ENCODE data around the gene WDR77.

Gene WDR77

DNA sequence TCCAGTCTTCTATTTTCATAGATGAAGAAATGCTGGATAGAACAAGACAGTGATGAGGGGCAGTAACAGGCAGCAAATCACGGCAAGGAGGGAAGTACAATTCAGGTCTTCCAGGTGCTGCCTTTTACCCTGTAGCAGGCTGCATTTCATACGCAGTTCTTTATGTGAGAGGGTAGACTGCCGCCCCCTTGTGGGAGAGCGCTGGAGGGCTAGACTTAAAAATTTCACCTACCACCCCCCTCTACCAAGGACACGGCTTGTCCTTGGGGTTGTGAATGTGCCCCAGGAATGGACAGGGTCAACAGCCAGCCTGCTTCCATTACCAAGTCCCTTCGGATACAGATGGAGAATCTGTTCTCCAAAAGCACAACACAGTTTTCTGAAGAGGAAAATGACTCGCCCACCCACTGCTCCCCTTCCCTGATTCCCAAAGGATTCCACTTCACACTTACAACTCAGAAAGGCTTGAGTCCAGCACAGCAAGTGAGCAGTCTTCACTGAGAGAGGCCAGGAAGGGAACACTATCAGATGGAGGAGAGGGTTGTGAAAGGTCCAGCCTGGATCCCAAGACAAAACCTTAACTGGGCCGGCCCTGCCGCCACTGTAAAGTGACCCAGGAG lies 7.4 kb downstream of the WDR77 start:
- DNase-seq (ENCODE audit: low read depth in 4 of 4, low spot score in 1 of 4), result peak in 3 of 4 experiments; percentile 22 to 45 (median 30)

DNA sequence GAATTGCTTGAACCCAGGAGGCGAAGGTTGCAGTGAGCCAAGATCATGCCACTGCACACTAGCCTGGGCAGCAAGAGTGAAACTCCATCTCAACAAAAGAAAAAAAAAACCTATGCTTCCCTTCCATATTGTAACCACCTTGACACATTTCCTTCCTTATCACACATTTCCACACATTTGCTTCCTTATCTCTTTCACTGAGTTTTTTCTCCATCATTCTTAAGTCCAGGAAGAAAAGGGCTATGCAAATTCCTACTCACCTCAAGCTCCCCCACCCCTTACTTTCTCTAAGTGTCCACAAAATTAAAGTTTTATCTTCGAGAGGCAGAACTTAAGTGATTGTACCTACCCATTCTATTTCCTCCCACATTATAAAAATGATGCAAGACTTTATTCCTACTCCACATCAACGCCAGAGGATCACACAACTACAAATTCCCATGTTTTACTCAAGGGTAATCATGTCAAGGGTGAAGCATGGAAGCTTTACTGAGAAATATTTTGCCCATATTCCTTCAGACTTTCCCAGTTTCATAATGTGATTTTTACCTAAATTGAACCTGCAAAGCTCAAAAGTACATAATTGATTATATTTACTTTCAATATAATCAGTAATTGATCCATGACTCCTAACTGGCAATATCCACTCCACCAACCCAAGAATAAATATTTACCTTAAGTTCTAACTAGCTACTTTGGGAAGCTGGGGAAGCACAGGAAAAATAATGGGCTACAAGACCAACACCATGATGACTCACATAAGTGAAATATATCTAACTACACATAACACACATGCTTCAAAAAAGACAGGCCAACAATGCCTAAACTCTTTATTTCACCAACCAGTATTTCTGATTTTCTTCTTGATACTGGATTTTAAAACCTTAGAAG lies 9.3 kb downstream of the WDR77 start:
- DNase-seq (ENCODE audit: low read depth in 4 of 4, low spot score in 1 of 4), result no peak

DNA sequence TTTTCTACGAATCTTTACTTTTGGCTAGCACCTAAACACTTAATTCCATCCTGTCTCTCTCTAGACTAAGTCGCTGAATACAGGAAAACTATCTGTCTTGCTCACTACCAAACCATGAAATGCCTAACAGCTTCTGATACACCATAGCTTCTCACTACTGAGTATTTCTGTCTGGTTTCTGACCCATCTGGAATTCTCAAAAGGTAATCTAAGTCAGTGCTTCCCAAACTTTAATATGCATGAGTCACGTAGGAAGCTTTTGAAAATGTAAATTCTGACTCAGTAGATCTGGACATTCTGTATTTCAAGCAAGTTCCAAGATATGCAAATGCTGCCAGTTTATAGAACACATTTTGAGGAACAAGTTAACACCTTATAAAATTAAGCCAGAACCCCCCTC lies 12.3 kb downstream of the WDR77 start:
- DNase-seq (ENCODE audit: low read depth in 4 of 4, low spot score in 1 of 4), result no peak

DNA sequence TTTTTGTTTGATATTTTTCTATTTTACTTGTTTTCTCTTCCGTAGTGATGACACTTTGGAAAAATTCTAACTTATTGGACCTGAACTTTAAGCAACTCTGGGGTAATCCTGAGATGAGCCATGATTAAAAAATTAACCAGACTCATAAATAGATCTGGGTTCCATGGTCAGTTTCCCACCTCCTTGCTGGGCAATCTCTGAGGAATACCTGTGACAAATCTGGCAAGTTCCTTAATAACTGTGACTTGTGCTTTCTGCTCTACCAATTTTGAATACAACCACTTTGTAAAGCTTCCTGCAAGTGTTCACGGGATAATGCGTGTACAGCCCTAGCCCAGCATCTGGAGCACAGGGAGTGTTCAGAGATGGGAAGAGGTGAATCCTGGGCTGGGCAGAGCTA lies 24.8 kb downstream of the WDR77 start:
- no peak for DNase-seq (ENCODE audit: low read depth in 4 of 4, low spot score in 1 of 4)

DNA sequence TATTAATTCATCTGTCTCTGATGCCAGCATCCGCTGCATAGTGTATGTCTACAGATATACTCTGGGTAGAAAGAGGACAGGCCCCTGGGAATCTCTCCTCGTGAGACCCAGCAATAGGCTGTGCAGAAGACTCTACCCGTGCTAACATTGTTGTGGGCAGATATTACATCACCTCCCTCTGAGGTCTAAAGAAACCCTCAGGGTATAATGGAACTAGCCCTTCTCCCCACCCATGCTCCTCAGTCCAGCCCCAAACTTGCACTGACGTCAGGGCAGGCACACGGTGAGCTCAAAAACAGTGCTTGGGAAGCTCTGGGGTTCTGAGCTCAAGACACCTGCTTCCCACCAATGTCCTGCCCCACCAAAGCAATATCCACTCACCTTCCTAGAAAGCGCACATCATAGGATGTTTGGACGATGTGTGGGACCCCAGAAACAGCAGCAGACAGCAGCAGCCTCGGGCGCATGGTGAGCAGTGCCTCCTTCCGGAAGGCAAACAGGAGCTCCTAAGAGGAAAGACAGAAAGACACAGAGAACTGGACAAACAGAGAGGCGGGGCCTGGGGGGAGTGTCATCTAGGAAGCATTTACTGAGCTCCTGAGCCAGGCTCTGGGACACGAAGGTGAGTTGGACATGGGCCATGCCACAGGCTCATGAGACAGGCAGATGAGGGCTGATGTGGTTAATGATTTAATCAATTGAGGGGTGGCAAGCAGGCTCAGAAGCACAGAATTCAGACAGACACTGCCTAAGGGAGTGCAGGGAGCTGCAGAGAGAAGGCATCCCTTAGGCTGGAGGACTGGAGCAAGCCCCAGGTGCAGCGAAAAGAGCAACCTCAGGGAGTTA lies 26.3 kb downstream of the WDR77 start:
- no peak for DNase-seq (ENCODE audit: low read depth in 4 of 4, low spot score in 1 of 4)

DNA sequence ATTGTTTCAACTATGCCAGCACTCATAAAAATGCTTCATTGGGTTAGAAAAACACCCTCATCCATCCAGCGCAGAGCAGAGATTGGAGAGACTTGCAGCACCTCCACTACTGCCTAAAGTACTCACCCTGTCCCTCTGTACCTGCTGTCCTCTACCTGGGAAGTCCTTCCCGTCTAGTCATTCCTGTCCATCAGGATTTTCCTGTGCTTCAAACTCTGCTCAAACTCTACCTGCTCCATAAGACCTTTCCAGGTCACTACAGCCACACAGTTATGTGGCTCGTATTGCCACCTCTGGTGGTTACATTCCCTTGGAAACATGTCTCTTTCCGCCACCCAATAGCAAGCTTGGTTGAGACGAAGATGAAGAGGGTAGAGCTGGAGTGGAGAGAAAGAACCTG lies 28.7 kb downstream of the WDR77 start:
- no peak for DNase-seq (ENCODE audit: low read depth in 4 of 4, low spot score in 1 of 4)

DNA sequence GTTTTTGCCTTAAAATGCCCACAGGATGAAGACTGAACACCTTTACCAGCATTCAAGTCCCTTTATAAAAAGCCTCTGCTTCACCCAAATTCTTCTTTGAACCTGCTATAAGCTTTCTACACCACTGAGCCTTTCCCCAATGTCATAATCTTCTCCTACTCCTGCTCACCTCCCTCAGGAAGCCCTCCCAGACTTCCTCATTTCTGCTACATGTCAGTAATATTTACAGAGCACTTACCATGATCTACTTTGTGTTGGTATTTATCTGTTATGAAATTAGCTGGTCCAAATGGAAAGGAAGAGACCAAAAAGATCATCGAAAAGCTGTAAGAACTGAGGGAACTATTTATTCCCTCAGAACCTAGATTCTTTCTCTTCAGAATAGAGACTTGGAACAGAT lies 30.0 kb downstream of the WDR77 start:
- DNase-seq (ENCODE audit: low read depth in 4 of 4, low spot score in 1 of 4), result no peak

DNA sequence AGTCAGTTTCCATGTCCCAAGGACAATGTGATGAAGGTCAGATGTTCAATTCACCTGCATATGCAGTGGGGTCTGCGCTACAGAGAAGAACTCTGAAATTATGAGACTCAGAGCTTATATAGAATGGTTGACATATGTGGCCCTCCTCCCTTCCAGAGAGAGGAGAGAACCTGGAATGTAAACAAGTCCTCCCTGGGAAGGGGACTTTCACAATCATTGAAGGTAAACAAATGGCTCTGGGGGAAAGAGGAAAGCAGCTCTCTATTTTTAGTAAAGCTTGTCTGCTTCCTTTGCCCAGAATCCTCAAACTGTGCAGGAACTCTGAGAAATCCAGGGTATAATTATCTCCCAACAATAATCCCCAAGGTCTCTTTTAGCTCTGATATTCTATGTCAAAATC lies 31.3 kb downstream of the WDR77 start:
- no peak for DNase-seq (ENCODE audit: low read depth in 4 of 4, low spot score in 1 of 4)

DNA sequence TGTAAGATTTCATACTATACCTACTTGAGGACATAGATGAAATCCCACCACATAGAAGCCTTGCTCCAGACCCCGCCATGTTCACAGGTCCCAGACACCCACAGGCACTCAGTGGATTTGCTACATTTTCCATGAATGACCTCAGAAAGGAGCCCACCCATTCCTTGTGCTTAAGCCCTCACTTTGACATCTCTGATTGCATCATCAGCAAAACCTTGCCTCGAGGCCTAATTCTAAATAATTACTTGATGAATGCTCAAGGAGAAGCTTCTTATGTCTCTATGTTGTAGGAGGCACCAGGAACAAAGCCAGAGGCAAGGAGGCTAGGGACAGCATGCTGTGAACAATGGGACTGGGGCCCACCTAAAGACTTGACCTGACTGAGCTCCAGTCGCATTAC lies 33.6 kb downstream of the WDR77 start:
- no peak for DNase-seq (ENCODE audit: low read depth in 4 of 4, low spot score in 1 of 4)

DNA sequence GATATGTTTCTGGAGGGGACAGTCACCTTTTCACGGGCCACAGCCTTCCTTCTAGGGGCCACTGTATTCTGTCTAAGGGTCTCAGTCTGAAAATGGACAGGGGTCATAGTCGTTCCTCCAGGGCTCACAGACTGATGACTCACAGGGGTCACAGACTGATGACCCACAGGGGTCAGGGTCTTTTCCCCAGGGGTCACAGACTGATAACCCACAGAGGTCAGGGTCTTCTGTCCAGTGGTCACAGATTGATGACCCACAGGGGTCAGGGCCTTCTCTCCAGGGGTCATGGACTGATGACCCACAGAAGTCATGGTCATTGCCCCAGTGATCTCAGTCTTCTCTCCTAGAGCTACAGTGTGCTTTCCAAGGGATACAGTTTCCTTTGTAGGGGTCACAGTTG lies 34.3 kb downstream of the WDR77 start:
- DNase-seq (ENCODE audit: low read depth in 4 of 4, low spot score in 1 of 4), result no peak

DNA sequence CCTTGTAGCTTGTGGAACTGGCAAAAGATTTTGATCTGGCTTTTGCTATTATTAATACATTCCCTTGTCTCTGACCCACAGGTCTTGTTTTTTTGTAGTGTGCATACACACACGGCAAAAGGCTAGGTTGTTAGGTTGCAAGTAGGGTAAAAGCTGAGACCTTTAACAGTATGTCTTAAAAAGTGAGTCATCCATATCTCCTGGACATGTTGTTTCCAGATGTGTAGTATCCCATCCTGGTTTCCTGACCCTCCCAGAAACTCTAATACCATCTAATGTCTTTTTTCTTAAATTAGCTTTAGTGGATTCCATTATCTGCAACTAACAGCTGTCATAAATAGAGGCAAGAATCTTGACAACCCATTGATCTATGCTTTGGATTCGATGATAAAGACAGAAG lies 36.2 kb downstream of the WDR77 start:
- no peak for DNase-seq (ENCODE audit: low read depth in 4 of 4, low spot score in 1 of 4)

DNA sequence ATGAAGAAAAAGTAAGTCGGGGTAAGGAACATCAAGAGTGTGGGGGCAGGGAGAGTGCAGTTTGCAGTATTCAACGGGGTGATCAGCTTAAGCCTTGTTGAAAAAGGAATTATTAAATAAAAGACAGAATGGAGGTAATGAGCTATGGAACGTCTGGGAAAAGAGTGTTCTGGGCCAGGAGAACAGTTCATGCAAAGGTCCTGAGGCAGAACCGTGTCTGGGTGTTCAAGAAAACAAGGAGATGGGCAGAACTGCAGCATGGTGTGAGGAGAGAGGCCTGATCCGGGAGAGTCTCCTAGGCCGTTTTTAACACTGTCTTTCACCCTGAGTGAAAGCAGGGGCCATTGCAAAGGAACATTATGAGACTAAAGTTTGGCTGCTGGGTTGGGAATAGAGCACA lies 41.8 kb downstream of the WDR77 start:
- DNase-seq (ENCODE audit: low read depth in 4 of 4, low spot score in 1 of 4), result no peak

DNA sequence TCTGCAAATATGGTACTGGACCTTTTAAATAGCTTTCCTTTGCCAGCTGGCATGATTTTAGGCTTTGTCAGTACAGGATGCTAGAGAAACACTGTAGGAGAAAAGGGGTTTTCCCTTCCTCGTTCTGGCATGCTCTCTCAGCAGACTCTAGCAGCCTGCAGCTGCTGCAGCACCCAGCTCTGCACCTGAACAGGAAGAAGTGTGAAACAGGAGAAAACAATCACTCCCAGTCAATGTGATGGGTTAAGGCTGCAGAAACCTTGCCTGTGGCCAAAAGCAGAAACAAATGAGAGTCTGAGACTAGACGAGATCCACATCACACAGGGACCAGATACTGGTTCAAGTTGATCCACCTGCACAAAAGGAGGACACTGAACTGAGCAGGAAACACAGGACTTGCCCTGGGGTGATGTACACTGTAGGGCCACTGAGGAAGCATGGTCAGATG lies 42.7 kb downstream of the WDR77 start:
- DNase-seq (ENCODE audit: low read depth in 4 of 4, low spot score in 1 of 4), result peak; percentile 4 to 24 (median 12)

DNA sequence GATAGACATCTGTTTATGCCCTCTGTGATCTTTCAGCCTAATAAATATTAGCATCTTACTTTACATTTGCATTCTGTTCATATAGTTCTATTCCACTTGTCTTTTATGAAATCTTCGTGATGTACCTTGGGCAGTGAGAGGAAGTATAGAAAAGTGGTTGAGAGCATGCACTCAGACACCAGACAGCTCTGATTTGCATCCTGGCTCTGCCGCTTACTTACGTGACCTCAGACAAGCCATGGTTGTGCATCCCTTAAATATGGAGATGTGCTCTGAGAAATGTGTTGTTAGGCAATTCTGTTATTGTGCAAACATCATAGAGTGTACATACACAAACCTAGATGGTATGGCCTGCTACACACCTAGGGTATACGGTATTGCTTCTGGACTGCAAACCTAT lies 44.5 kb downstream of the WDR77 start:
- DNase-seq (ENCODE audit: low read depth in 4 of 4, low spot score in 1 of 4), result no peak

DNA sequence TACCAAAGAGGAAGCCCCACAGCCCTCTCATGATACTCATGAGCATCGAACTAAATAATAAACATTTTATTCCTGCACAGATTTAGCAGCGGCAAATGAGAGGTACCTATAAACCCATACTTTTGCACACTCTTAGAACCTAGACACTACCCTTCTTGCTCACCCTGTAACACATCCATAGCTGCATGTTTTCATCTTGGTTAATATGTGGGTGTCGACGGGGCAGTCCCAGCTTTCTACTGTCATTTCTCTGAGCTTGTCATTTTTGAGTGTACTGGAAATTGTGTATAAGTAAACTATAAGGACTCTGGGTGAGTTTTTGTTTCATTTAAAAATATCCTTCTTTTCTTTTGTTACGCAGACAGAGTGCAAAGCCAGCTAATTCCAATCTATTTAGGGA lies 47.0 kb downstream of the WDR77 start:
- DNase-seq (ENCODE audit: low read depth in 4 of 4, low spot score in 1 of 4), result peak in 1 of 4 experiments; percentile 14

DNA sequence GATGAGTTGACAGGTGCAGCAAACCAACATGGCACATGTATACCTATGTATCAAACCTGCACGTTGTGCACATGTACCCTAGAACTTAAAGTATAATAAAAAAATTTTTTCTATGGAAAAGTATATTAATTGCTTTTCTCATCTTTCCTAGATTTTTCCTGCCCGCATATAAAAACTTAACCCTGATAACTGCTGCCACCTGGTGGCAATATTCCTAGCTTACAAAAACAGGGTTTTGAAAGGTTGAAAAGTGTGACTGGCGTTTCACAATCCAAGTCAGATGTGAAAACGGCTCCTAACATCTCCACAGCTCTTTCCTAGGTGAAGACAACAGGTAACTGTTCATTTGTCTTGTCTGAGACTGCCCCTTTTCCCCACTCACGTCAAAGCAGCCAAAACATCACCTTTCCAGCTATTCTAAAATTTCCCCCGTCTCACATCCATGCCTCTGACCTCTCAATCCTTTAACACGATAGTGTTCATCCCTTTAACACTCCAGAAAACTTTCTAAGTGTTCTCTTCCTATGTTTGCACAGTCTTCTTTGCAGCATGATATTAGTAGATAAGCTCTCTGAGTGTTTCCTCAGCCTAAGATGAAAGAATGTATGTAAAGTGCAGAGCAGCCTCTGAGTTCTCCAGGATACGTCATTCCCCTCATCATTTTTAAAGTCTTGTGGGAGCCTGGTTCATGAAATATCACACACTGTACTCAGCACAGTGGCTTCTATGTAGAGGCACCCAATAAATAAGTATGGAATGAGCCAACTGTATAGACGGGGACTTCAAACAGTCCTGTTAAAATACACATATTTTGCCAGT lies 49.1 kb downstream of the WDR77 start:
- DNase-seq (ENCODE audit: low read depth in 4 of 4, low spot score in 1 of 4), result peak; percentile 11 to 25 (median 13)

DNA sequence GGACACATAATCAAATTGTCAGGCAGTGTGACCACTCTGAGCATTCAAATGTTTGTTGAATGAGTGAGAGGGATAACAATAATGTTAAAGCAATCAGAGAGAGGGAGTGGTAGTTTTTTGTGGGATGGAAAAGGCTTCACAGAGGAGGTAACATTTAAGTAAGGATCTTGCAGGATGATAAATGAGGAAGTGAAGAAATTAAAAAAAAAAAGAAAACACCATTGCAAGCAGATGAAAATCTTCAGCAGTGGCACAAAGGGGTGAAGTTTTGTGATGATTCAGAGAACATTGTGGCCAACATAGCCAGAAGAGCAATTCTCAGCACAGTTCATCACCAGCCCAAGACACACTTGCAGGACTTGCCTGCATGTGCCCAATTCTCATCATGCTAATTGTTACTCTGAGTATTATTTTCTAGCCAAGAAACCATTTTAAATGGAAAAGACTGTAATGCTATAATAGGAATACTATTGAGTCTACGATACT lies 56.6 kb downstream of the WDR77 start:
- DNase-seq (ENCODE audit: low read depth in 4 of 4, low spot score in 1 of 4), result no peak

DNA sequence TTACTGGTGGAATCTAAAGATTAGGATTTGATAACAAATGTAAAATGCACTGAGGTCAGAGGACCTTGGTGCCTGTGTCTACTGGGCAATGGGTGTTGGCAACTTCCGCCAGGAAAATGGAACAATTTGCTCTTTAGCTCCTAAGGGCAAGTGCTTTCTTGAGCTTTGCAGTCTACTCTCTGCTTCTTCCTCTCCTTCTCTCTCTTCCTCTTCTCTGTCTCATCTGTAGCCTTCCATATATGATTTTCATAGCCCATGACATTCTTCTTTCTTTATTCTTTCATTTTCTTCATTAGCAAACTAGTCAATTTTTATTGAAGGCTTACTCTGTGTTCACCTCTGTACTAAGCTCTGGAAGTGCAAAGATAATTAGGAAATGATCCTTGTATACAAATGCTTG lies 57.0 kb downstream of the WDR77 start:
- no peak for DNase-seq (ENCODE audit: low read depth in 4 of 4, low spot score in 1 of 4)

Measured in stimulated activated CD4-positive, alpha-beta T cell treated with anti-CD3 and anti-CD28 coated beads, Interleukin-1b, Interleukin-23, amount 100 ng/mL, for 24 hours (primary cell).